Stimulated activated CD4-positive, alpha-beta T cell treated with anti-CD3 and anti-CD28 coated beads, Interleukin-4, amount 100 ng/mL, for 48 hours (primary cell): ENCODE results near the gene AKR1C2.
"Not testable (repeated sequence)": the region's sequence is repeated elsewhere in the genome, so short reads cannot be mapped to it uniquely, and the experiment has no call there.

ENCODE experiments used
- DNase-seq, 2 donors: peaks; one replicate each; pipeline ENCODE4 v3.0.0-alpha.2; 2020; ENCODE audit warnings: low read depth in 2 of 2

AKR1C2 gene

DNA sequence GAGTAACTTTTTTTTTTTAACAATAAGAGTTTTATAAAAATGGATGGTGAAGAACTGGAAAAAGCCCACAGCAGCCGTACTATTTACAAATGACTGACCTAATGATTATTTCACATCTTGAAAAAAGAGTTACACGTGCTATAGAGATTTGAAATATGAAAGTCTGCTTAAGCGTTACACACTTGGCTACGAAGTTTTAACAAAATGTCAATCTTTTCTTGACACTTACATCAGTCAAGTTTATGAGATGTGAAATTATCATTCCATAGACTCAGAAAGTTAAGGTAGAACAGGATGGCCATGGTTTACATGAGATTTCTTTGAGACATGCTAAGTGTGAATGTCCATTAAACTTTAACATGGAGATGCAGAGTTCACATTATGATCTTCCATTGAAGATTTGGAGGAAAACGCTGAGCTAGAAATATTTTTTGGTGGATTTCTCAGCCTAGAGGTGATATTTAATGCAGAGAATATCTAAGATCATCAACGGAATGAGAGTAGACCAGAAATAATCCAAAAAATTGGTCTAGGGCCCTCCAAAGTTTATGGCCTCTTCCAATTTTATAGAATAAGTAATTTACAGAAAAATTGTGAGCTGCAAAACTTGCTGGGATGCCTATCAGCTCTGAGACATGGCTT lies 15.5 kb downstream of the AKR1C2 start:
- DNase-seq = not testable (repeated sequence)

- no peak for DNase-seq
Measured at GRCh38 chr10:4984971-4985594, 18.6 kb downstream of the AKR1C2 start.

DNA sequence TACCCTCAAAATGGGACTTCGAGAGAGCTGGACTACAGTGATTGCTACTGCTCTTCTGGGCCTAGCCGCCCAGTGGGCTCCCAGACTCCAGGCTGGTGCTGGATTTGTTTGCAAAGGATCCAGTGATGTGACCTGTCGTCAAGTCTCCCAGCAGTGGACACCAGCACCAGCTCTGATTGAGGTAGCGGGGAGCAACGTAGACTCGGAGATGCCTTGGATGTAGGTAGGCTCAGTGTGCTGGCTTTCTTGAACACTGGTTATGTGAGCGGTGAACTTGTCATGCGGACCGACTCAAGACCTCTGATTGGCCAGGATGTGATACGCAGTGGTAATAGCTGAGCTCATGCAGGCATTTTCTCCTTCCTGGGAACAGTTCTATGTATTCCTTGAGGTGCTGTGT lies 19.4 kb downstream of the AKR1C2 start:
- no peak for DNase-seq

GRCh38 chr10:4983615-4984216 lies 19.9 kb downstream of the AKR1C2 start:
- DNase-seq = no peak

- no peak for DNase-seq
Measured at GRCh38 chr10:4982764-4983226, 20.9 kb downstream of the AKR1C2 start.

DNA sequence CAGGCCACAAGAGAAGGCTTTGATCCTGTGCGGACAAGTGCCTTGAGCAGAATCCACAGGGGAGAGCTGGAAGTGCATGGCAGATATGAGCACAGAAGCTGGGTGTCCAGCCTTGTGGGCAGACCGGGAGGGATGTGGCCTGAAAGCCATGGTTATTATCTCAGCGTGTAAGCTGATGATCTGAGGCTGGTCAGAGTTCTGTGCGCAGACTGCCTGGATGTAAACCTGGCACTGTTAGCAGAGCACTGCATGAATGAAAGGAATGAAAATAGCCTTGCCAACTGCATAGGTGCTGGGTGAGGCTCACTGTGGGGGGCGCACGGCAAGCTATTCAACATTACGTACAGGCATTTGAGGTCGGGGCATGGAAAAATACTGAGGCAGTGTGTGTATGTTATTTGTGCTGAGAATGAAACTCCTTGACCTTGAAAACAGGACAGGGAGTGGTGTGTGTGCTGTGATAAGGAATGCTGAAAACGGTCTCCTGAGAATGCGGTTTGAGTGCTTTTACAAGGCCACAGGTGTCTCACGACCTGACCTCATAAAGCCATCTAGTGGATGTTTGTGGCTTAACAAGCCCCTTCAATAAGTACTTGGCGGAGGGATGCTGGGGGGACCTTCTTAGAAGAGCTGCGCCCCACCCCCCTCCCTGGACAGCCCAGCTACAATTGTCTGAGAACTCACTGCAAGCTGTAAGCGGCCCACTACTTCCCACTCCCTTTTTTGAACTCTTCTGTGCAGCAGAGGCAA lies 21.8 kb downstream of the AKR1C2 start:
- DNase-seq = no peak

GRCh38 chr10:4980793-4981192 lies 22.9 kb downstream of the AKR1C2 start:
- no peak for DNase-seq

- DNase-seq = no peak
Measured at GRCh38 chr10:4978870-4979269, 24.8 kb downstream of the AKR1C2 start.

DNA sequence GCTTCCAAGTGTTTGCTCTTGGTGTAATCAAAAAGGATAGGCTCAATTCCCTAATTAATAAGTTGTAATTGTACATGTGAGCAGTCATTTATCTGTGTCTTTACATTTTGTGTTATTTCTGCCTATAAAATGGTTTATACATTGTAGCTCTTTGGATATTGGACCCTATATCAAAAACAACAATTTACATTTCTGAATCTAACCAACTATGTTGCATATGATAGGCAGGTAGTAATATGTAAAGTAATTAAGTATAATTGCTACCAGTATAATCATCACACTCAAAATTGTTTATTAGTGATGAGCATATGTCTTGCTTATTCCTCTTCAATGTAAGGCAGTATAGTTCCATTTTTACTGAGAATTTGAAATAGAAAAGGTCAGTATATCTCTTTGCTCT lies 26.6 kb downstream of the AKR1C2 start:
- no peak for DNase-seq

DNA sequence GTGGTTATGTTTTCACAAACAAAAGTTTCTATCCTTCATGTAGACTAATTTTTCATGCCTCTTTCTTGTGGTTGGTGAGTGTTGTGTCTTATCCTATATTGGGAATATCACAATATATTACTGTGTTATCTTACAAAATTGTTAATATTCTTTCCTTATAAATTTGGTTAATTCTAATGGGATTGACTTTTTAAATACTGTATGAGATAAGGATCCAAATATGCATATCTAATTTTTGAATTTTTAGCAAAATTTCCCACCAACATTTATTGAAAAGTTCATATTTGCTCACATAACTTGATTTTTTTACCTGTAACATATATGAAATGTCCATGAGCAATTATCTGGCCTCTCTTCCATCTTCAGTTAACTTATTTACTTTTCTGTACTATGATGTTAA lies 29.3 kb downstream of the AKR1C2 start:
- DNase-seq = not testable (repeated sequence)

- not testable (repeated sequence) for DNase-seq
Measured at GRCh38 chr10:4973294-4973693, 30.4 kb downstream of the AKR1C2 start.

GRCh38 chr10:4972369-4973142 lies 31.1 kb downstream of the AKR1C2 start:
- DNase-seq = not testable (repeated sequence)

DNA sequence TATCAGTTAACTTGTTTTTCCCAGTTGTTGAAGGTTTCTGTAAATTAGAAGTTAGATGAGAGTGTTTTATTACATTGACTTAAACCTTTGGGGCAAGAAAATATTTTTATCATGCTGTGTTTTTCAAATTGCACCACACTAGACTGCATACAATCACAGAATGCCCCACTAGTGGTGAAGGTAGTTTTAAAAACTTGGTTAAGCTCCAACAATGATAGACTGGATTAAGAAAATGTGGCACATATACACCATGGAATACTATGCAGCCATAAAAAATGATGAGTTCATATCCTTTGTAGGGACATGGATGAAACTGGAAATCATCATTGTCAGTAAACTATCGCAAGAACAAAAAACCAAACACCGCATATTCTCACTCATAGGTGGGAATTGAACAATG lies 33.3 kb downstream of the AKR1C2 start:
- not testable (repeated sequence) for DNase-seq

- not testable (repeated sequence) for DNase-seq
Measured at GRCh38 chr10:4969289-4969688, 34.4 kb downstream of the AKR1C2 start.

- DNase-seq = not testable (repeated sequence)
Measured at GRCh38 chr10:4967189-4967588, 36.5 kb downstream of the AKR1C2 start.

DNA sequence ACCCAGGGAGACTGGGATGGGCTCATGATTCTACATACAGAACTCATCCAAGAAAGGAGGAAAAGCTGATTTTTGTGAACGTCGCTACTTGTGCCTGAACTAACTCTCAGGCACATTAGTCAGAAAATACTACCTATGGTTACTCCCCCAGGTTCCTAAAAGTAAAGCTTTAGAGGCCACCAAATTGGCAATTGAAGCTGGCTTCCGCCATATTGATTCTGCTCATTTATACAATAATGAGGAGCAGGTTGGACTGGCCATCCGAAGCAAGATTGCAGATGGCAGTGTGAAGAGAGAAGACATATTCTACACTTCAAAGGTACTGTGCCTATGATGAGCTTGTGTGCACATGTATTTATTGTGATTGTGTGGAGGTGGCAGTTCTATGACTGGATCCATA lies 37.9 kb downstream of the AKR1C2 start:
- DNase-seq = not testable (repeated sequence)

GRCh38 chr10:4963815-4964154 lies 39.9 kb downstream of the AKR1C2 start:
- DNase-seq = not testable (repeated sequence)

DNA sequence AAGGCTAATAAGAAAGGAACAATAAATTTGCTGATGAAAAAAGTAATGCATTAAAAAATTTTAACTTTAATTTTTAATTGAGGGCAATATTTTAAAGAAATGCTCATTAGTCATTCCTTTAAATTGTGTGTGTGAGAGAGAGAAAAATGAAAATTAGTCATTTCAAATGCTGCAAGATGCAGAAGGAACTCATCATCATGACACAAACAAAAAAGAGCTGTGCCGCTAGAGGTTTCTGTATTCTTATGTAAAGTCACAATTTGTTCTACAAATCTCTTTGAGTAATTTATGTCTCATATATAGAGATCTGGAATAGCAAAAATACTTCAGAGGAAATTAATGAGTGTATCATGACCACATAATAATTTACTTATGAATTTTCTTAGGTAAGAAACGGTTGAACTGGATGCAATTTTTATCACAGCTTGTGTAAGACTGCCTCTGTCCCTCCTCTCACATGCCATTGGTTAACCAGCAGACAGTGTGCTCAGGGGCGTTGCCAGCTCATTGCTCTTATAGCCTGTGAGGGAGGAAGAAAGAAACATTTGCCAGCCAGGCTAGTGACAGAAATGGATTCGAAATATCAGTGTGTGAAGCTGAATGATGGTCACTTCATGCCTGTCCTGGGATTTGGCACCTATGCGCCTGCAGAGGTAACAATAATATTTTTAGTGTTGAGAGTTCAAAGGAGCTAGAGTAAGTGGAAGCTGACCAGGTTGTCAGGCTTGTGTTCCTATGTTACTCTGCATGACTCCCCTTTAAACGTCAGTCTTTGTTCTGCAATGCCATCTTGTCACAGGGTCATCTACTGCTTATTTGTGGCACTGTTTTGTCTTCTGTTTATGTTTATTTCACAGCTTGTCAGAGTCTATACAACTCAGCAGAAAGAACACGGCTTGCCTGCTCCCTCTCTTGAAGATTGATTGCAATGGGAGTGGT lies 40.5 kb downstream of the AKR1C2 start, which contains the start of gene AKR1C1:
TSS of gene AKR1C1 (plus strand) at position 540 of the 939 bp plus-strand sequence. CDS start at position 570, 30 bp downstream.
- DNase-seq = not testable (repeated sequence)

DNA sequence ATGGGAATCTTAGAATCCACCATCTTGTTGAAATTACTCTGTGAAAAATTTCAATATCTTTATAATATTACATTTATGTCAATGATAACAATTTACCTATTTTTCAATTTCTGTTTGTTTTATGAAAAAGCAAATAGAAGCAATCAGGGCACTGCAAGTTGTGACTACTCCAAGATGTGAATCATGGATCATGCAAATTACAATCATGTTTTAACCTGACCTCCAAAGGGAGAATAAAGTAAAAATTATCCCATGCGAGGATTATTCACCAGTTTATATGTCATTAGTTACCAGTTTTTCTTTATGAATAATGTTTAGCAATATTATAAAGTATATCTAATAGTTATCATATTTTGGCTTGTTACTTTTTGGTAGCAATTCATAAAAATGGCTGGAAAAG lies 41.3 kb downstream of the AKR1C2 start:
- DNase-seq = not testable (repeated sequence)

GRCh38 chr10:4961558-4961957 lies 42.1 kb downstream of the AKR1C2 start:
- DNase-seq = not testable (repeated sequence)
